UCSD-AML1 (cell line): ENCODE results near the gene BAIAP2L2.
"Not testable (repeated sequence)": the region's sequence is repeated elsewhere in the genome, so short reads cannot be mapped to it uniquely, and the experiment has no call there.

Experiments
- DNase-seq: peaks from one replicate; lab custom pipeline; 2025; ENCODE audit not compliant: unreplicated experiment; lab: John Stamatoyannopoulos, UW

BAIAP2L2 gene

DNA sequence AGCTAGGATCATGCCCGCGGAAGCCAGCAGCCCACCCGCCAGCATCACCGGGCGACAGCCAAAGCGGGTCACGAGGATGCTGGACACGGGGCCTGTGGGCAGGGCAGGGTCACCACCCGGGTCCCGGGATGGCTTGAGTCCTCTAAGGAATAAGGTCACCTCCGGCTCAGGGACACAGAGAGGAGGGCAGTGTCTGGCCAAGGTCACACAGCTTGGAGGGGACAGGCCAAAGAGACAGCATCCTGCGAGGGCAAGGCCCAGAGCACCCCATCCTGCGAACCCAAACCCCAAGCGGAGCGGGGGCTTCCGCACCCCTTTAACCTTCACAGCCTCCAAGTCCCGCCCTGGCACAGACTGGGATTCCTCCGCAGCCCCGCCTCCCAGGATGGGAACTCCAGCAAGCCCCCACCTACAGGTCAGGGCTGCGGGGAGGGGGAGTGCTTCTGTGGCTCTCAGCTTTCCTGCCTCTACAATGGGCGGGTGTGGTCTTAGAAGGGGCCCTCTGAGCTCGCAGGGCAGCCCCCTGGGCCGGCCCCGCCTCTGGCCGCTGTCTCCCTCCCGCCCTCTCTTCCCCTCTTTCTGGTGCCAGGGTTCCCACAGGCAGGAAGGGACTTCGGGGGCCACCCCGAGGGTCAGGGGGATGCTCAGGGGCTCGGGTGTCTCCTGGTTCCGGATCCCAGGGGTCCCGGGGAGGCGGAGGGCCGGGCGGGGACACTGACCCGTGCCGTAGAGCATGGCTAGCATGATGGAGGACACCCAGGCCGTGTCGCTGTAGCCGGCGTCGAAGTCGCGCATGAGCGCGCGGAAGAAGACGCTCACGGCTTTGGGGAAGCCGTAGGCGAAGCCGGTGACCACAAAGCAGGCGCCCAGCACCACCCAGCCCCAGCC, 28.3 kb downstream of the BAIAP2L2 start:
- no peak for DNase-seq

DNA sequence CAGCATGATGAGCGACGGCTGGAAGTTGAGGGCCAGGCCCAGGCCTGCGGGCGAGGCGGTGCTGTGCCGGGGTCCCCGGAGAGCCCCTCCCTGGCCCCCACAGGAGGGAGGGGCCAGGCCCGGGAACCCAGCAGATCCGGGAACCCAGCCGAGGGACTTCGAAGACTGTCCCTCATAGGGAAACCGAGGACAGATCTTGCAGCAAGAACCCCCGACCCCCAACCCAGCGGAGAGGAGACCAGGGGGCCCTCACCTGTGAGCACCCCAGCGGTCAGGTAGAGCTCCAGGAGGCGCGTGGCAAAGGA, 28.9 kb downstream of the BAIAP2L2 start:
- DNase-seq: no peak

DNA sequence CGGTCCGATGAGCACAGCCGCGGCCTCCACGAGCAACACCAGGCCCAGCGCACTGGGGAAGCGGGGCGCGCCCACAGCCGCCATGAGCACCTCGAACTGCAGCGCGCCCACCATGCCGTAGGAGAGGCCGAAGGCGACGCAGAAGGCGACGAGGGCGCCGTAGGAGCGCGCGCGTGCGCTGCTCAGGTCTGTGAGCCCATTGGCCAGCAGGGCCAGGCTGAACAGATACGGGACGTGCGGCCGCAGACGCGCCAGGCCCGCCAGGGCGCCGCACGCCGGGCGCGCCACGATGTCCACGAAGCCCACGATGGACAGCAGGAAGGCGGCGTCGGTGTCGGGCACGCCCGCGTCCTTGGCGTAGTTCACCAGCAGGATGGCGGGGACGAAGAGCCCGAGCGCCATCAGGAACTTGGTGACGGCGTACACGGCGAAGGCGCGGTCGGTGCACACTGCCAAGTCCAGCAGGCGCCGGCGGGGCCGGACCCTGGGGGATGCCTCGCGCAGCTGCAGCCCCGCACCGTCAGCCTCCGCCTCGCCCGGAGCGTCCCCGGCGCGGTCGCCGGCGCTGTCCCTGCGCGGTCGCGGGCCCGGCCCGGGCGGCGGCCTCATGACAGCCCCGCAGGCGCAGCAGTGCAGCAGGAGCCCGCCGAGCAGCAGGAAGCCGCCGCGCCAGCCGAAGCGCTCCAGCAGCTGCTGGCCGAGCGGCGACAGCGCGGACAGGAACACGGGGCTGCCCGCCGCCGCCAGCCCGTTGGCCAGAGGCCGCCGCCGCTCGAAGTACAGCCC, 29.4 kb downstream of the BAIAP2L2 start:
- DNase-seq: no peak

DNA sequence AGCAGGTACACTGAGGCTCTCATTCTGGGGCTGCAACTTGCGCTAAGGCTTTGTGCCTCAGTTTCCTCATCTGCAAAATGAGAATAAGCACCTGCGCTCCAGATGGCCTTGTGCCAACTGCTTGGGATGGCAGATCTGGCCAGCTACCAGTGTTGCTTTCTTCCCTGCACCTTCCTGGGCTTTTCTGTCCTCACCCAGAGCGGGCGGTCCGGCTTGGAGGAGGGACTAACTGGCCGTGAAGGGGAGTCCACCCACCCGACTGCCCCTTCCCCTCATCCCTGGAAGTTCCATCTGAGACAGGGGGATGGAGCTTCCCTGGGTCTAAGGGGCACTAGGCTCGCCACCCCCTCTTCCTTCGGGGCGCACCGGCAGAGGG, 30.0 kb downstream of the BAIAP2L2 start:
- no peak for DNase-seq

DNA sequence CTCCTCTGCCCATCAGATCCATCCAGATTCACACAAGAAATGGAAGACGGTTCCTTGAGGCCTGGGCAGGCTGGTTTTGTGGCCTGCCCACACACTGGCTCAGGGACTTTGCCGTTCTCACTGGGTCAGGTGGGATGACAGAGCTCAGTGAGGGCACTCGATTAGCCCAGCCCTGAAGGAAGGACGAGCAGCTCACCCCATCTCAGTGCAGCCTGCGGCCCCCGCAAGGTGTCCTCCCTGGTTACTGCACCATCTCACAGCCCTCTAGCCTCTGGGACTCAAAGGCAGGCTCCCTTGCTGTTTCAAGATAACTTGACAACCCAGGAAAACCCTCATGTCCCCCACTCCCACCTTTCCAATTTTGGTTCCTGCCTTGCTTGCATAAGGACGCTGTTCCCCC, 30.7 kb downstream of the BAIAP2L2 start:
- DNase-seq: no peak

DNA sequence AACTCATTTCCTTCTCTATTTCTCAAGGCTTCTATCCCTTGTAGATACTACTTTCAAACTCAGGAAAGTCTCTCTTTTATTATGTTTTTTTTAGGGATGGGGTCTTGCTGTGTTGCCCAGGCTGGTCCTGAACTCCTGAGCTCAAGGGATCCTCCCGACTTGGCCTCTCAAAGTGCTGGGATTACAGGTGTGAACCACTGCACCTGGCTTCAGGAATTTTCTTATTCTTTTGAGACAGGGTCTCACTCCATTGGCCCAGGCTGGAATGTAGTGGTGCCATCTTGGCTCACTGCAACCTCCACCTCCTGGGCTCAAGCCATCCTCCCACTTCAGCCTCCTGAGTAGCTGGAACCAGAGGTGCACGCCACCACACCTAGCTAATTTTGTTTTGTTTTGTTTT, 31.3 kb downstream of the BAIAP2L2 start:
- DNase-seq: not testable (repeated sequence)

DNA sequence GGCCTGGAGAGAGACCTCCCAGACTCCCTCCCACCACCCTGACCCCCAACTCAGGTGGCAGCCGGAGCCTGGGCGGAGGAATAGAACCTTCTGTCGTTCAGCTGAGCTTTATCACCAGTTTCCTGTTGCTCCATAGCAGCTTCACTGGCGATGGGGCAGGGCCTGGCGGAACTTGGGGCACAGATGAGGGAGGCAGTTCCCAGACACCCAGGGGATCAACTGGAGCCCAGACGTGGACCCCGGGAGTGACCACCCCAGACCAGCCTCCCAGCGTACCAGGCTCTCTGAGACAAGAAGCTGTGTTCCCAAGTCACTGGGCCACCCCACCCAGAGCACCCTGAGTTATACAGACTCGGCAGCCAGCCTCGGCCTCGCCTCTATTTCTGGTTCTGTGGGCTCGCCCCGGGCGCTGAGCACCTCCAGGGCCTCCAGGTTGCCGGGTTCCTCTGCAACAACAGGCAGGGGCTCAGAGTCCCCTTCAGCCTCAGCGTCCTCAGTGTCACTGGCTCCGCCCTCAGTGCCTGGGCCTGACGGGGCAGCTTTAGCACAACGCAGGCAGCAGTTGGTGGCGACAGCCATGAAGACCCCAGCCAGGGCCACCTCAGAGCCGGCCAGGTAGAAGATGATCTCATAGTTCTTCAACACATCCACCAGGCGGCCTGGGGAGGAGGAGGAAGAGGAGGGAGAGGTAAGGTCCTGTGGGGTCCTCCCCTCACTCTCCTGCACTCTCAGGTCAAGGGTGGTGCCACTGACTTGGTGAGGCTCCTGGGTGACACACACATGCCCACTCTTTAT, 32.2 kb downstream of the BAIAP2L2 start:
- DNase-seq: no peak

DNA sequence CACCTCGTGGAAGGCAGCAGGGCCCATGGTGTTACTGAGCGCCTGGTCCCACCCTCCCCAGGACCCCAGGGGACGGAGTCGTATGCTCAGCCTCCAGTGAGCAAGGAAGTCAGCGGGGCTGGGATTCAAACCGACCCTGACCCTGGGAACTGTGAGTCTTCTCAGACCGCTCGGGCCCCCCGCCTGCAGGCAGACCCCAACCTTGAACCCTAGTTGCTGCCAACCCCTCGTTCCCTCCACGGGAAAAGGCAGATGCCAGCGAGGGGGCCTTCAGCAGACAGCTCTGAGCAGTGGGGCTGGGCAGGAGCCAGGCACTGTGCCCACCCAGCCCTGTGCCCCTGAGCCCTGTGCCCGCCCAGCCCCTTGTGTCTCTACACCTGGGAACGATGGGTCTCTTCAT, 32.9 kb downstream of the BAIAP2L2 start:
- no peak for DNase-seq

DNA sequence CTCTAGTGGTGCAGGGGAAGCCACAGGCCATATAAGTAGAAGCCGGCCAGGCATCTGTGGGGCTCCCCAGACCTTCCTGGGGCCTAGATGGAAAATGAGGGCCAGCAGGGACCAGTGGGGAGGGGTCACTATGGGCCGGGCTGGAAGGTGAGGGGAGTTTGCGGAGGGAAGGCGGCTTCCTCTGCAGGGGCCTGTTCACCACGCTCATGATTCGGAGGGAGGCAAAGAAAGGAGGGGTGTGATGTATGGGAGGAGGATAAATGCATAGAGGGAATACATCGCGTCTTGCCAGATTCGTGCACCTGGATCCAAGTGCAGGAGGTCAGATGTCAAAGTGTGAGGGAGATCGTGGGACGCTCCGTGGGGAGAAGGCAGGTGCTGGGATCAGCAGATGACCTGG, 33.4 kb downstream of the BAIAP2L2 start:
- no peak for DNase-seq

DNA sequence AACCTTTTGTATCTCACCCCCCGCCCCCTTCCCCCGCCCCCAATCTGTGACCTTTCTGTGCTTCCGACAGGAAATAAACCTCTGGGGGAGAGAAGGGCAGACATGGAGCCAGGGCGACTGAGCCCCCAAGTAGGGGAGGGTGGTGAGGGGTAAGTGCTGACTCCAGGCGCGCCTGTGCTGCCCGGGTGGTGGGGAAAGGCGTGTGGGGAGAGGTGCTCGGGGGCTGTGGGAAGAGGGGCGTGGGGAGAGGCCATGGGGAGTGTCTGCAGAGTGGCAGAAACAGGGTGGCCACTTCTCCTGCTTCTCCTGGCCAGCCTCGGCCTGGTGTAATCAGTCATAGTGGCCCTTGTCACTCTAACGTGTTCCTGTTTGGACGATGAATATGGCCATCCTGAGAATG, 34.5 kb downstream of the BAIAP2L2 start:
- DNase-seq: no peak

DNA sequence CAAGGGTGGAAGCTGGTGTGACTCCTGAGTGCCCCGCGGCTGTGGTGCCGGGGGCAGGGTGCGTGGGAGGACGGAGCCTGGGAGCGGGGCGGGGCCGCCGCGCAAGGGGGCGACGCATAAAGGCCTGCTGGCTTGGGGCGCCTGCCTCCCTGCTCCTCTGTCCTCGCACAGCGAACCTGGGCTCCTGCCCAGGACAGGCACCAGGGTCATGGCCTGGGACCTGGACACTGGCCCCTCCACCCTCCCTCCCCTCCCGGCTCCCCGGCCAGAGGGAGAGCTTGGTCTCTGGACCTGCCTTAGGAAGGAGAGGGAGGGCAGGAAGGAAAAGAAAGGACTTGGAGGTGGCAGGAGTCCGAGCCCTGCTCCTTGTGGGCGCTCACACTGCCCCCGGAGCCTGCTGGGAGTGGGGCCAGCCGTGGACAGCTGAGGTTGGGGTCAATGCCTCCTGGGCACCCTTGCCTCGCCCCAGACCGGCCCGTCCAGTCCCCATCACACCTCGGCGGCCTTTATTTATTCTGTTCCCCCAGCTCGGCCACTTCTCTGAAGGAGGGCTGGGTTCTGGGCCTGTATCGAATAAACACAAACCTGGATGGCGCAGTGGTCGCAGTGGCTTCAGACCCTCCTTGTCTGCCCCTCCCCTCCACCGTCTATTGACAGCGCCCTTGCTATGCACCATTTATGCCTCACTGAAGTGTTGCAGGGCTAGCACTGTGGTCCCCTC, 35.2 kb downstream of the BAIAP2L2 start:
- DNase-seq: no peak

DNA sequence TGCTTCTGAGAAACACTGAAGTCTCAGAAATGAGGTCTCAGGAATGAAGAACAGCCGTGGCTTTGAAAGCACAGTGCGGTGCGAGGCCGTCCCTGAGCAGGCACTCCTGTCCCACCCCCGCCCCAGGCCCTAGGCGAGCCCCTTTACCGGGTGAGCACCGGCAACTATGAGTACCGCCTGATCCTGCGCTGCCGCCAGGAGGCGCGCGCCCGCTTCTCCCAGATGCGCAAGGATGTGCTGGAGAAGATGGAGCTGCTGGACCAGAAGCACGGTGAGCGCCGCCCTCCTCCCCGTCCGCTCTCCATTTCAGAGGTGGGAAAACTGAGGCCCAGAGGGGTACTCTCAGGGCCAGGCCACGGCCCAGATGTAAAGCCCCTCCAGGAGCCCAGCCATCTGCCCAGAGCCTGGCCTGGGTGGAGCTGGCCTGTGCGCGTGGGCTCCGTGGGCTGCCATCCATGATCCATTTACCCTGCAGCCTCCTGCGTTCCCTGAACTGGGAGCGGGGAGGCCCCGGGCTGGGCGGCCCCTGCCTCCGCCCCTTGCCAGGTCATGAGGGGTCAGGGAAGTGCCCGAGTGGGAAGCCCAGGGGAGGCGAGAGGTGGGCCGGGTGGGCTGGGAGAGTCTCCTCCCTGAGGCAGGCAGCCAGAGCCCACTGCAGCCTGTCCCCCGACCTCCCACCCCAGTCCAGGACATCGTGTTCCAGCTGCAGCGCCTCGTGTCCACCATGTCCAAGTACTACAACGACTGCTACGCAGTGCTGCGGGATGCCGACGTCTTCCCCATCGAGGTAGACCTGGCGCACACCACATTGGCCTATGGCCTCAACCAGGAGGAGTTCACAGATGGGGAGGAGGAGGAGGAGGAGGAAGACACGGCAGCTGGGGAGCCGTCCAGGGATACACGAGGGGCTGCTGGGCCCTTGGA, 36.0 kb downstream of the BAIAP2L2 start:
- DNase-seq: no peak

DNA sequence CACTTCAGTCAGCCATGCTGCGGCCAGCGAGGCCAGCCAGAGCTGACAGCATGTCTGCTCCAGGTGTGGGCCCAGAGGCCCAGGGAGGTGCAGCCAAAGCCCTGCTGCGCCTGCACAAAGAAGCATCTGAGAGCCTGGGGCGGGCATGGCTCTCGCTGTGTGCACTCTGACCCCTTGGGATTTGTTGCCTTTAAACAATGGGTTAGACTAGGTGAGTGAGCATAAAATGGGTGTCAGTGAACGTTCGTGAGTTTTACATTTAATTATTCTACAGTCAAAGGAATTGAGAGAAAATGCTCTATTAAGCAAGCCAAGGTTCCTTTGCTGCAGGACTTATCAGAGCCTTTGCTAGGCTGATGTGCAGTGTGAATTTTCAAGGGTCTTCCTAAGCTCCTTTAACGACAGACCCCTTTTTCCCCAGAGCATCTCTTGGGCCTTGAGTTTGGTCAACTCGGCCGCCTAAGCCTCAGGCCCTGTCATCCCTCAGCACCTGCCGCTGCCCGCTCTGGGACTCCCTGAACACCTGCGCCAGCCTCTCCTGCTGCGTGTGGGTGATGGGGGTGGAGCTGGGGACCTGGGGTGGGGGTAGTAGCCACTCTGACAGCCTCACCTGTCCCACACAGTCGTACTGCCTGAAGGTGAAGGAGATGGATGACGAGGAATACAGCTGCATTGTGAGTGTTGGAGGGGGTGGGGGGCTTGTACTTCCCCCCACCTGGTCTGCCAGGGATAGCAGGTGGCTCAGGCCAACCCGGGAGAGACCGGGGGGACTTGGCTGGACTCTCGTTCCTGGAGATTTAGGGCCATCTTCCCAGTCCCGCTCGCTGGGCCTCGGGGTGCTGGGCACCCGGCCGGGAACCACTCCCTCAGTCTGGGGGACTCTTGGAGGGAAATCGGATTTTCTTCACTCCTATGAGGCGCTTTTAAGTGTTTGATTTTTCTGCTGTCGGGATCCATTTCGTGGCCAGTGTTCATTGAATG, 37.0 kb downstream of the BAIAP2L2 start:
- no peak for DNase-seq

DNA sequence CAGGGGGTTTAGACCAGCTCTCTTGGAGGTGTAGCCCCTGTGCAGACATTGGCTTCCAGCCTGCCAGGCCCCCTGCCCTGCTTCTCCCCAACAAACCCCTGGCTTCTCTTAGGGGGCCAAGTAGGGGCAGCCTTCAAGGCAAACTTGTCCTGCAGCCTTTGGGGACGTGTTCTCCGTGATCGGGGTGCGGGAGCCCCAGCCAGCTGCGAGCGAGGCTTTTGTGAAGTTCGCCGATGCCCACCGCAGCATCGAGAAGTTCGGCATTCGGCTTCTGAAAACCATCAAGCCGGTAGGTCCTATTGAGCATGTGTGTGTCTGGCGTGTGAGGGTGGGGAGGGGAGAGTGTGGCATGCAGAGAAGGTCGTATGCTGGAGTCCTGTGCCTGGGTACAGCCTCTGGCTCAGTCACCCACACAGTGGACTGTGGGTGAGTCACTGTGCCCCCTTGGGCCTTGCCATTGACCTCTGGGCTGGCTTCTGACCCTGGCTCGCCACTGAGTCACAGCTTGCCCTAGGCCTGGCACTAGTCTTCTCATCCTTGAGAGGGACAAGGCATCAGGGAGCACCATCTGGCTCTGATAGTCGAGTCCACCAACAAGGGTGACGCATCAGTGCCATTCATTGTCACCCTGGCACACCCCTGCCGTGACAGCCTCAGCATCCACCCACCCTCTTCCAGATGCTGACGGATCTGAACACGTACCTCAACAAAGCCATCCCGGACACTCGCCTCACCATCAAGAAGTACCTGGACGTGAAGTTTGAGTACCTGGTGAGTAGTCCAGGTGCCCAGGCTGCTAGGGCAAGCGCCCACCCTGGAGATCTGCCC, 37.9 kb downstream of the BAIAP2L2 start:
- DNase-seq: no peak

DNA sequence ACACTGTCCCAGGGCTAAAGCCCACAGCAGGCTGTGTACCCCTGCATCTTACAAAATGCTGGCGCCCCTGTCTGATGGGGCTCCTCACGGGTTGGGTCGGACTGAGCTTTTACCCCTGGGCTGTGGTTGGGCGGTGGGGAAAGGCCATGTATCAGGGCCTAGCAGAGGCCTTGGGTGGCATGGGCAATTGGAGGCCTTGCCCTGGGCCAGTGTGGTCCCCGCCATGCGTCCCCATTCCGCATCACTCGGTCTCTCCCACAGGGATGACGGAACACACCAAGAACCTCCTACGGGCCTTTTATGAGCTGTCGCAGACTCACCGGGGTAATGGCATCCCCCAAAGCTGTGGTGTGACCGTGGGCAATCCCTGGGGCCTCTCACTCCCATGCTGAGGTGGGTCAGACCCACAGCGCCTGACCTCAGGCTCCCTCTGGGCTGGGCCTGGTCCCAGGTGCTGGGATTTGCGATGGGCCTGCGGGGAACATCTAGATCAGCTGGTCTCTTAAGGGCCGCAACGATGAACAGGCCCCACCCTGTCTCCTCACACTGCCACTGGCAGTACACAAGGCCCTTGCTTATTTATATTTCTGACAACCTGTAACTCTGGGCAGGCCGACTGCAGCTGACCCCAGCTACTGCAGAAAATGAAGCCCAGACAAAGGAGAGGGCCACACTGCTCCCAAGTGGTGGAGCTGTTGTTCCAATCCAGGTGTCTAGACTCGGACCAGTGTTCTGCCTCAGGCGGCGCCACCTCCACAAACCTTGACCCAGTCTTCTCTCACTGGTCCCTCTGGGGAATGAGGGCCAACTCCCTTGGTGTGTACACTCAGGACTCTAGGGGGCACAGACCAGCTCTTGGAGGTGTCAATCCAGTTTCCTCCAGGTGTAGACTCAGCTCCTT, 38.8 kb downstream of the BAIAP2L2 start:
- DNase-seq: no peak

DNA sequence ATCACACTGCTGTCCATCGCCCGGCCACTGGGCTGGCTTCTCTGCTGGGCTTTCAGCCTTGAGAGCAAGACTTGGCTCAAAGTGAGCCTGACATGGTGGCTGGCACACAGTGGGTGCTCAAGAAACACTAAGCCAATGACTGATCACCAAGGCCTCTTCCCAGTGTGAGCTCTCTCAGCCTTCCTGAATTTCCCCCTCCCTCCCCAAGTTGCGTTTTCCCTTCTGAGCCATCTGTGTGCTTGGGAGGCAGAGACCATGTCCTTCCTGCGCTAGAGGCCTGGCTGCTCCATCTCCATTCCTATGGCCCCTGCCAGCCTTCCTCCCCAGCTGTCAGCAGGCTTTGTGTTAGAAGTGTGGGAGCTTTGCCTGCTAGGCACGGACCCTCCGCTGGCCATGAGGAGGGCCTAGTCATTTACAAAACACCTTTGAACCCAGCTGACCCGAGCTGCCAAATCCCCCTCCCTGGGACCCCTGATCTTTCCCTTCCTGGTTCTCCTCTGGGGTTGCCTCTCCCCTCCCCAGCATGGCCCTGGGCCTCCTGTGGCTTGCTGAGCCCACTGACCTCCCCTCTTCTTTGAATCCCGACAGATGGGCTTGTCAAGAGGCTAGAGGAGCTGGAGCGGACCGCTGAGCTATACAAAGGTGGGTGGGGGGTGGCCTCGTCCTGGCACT, 40.1 kb downstream of the BAIAP2L2 start:
- DNase-seq: no peak
